Measurements from ENCODE around the gene FAT1. TPM values are rescaled to one million over a fixed set of nuclear protein-coding genes. Genes with fewer than 3 reads are reported as not detected.

FAT1 gene
- total RNA-seq, 1 donor from 2014 or later: 67.7 TPM

DNA sequence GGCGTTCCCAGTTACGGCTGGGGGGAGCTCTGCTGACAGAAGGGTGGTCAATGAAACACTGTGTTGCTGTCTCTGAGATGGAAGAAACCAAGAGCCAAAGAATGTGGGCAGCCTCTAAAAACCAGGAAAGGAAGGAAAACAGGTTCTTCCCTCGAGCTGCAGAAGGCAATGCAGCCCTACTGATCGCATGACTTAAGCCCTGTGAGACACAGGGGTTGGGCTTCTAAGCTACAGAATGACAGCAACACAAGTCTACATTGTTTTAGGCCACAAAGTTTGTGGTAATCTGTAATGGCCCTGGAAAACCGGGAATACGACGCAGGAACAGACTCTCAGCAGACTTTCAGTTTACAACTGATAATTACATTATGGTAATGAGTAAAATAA, 130.1 kb downstream of the FAT1 start:
- H3K9me3 Mint-ChIP-seq (ENCODE audit: unreplicated experiment): no peaks in the 10 kb centered on the region
- no peak overlapping the region for H3K27ac Mint-ChIP-seq (ENCODE audit: unreplicated experiment)
- TF ChIP-seq, protein P1, sequence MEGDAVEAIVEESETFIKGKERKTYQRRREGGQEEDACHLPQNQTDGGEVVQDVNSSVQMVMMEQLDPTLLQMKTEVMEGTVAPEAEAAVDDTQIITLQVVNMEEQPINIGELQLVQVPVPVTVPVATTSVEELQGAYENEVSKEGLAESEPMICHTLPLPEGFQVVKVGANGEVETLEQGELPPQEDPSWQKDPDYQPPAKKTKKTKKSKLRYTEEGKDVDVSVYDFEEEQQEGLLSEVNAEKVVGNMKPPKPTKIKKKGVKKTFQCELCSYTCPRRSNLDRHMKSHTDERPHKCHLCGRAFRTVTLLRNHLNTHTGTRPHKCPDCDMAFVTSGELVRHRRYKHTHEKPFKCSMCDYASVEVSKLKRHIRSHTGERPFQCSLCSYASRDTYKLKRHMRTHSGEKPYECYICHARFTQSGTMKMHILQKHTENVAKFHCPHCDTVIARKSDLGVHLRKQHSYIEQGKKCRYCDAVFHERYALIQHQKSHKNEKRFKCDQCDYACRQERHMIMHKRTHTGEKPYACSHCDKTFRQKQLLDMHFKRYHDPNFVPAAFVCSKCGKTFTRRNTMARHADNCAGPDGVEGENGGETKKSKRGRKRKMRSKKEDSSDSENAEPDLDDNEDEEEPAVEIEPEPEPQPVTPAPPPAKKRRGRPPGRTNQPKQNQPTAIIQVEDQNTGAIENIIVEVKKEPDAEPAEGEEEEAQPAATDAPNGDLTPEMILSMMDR (IDR thresholded peaks at IDR 0.05; ENCODE audit: unreplicated experiment): no peak
- no peak overlapping the region for H3K4me3 Mint-ChIP-seq (ENCODE audit: unreplicated experiment)
- no peaks in the 10 kb centered on the region for H3K27me3 Mint-ChIP-seq (ENCODE audit: unreplicated experiment)
- no peaks in the 10 kb centered on the region for H3K4me1 Mint-ChIP-seq (ENCODE audit: unreplicated experiment)
- no peak for DNase-seq (ENCODE audit: low spot score)
- H3K36me3 Mint-ChIP-seq (ENCODE audit: low read depth, unreplicated experiment): peaks cover 14% of the 10 kb centered on the region

DNA sequence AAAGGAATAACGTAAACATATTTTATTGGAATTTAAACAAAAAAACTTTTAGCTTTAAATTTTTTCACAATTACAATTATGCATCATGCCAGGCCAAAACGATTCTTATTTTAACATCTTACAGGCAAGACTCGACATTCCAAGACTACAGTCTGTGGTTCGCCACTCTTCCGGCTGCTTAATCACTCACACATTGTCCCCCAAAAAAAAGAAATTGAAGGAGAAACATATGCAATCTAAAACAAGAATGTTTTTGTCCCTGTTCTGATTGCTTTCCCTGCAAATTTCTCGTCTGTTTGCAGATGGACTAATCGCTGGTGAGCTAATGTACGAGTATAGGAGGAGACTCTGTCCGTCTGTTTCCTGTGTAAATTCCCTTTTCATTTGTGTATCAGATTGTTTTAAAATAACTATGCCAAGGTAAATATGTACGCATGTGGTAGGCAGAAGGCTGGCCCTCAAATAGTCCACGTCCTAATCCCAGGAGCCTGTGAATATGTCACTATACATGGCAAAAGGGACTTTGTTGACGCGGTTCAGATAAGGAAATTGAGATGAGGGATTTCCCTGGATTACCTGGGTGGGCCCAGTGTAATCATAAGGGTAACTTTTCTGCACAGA, 130.6 kb downstream of the FAT1 start:
- TF ChIP-seq, protein P1 (IDR thresholded peaks at IDR 0.05; ENCODE audit: unreplicated experiment): no peak
- H3K27me3 Mint-ChIP-seq (ENCODE audit: unreplicated experiment): no peaks in the 10 kb centered on the region
- H3K36me3 Mint-ChIP-seq (ENCODE audit: low read depth, unreplicated experiment): peaks cover 19% of the 10 kb centered on the region
- H3K9me3 Mint-ChIP-seq (ENCODE audit: unreplicated experiment): no peaks in the 10 kb centered on the region
- no peak overlapping the region for H3K4me3 Mint-ChIP-seq (ENCODE audit: unreplicated experiment)
- H3K4me1 Mint-ChIP-seq (ENCODE audit: unreplicated experiment): no peaks in the 10 kb centered on the region
- no peak overlapping the region for H3K27ac Mint-ChIP-seq (ENCODE audit: unreplicated experiment)
- DNase-seq (ENCODE audit: low spot score): no peak

DNA sequence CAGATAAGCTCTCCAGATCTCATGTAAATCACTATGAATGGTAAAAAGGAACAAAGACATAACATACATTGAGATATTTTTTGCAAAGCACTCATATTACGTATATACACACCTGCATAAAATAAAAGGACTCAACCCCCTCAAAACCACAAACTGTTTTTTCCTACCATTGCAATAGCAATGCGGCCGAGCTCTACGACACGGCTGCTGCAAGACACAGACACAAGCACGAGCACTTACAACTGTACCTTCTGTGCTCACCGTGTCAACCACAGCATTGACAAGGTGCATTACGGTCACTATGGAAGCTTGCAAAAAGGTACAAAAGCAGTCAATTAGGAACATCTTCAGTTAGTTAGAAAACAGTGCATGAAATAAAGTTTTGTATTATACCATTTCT, 131.2 kb downstream of the FAT1 start:
- Mint-ChIP-seq H3K36me3 (ENCODE audit: low read depth, unreplicated experiment) (peaks cover 21% of the 10 kb centered on the region), H3K4me3 (ENCODE audit: unreplicated experiment) (no peak overlapping the region), H3K9me3 (ENCODE audit: unreplicated experiment) (no peaks in the 10 kb centered on the region), H3K4me1 (ENCODE audit: unreplicated experiment) (no peaks in the 10 kb centered on the region), H3K27me3 (ENCODE audit: unreplicated experiment) (no peaks in the 10 kb centered on the region), H3K27ac (ENCODE audit: unreplicated experiment) (no peak overlapping the region)
- TF ChIP-seq, protein P1 (IDR thresholded peaks at IDR 0.05; ENCODE audit: unreplicated experiment): no peak
- no peak for DNase-seq (ENCODE audit: low spot score)

DNA sequence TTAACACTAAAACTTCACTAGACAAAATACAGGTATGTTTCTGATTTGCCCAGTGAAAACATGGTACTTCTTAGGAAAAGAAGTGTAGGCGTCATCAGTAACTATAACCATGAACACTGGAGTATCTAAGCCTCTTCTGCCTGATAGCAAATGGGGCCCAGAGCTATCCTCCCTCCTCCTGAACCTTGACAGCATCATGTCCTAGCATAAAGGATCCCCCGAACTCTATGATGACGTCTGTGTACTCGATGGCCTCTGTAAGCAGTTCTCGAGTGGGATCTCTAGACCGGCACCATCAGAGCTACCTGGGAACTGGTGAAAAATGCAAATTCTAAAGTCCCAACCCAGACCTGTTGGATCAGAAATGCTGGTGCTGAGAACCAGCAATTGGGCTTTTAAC, 132.0 kb downstream of the FAT1 start:
- H3K36me3 Mint-ChIP-seq (ENCODE audit: low read depth, unreplicated experiment): peaks cover 21% of the 10 kb centered on the region
- no peaks in the 10 kb centered on the region for H3K9me3 Mint-ChIP-seq (ENCODE audit: unreplicated experiment)
- H3K27me3 Mint-ChIP-seq (ENCODE audit: unreplicated experiment): no peaks in the 10 kb centered on the region
- no peak overlapping the region for H3K4me3 Mint-ChIP-seq (ENCODE audit: unreplicated experiment)
- TF ChIP-seq, protein P1 (IDR thresholded peaks at IDR 0.05; ENCODE audit: unreplicated experiment): no peak
- DNase-seq (ENCODE audit: low spot score): no peak
- H3K27ac Mint-ChIP-seq (ENCODE audit: unreplicated experiment): no peak overlapping the region
- no peaks in the 10 kb centered on the region for H3K4me1 Mint-ChIP-seq (ENCODE audit: unreplicated experiment)

DNA sequence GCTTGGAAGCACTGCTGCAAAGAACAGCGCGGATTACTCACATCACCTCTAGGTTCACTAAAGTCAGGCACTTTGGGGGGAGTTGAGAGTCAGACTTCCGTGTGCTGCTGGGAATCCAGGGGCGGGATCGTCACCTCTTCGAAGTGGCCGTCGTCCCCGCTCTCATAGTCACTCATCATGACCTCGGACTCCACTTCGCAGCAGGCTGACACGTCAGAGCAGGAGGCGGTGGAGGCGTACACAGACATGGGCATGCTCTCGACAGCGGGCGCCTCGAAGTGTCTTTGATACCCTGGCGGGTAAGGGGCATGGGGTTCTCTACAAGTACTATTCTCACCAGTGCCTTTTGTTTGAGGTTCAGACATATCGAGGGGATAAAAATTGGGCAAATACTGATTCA, 135.2 kb downstream of the FAT1 start:
- no peaks in the 10 kb centered on the region for H3K9me3 Mint-ChIP-seq (ENCODE audit: unreplicated experiment)
- DNase-seq (ENCODE audit: low spot score): no peak
- H3K4me1 Mint-ChIP-seq (ENCODE audit: unreplicated experiment): peaks cover 9% of the 10 kb centered on the region
- peaks cover 17% of the 10 kb centered on the region for H3K36me3 Mint-ChIP-seq (ENCODE audit: low read depth, unreplicated experiment)
- H3K27ac Mint-ChIP-seq (ENCODE audit: unreplicated experiment): no peak overlapping the region
- TF ChIP-seq, protein P1 (IDR thresholded peaks at IDR 0.05; ENCODE audit: unreplicated experiment): no peak
- H3K27me3 Mint-ChIP-seq (ENCODE audit: unreplicated experiment): no peaks in the 10 kb centered on the region
- H3K4me3 Mint-ChIP-seq (ENCODE audit: unreplicated experiment): no peak overlapping the region
